Lung (tissue), 12 donors: ENCODE data around the gene ELF1. TPM values are rescaled to one million over a fixed set of nuclear protein-coding genes. Genes with fewer than 3 reads are reported as not detected.

Source experiments
- ATAC-seq: fragments of 200-7000 bp; cut with Tn5 transposase; one replicate; pipeline ENCODE4 v1.9.1; 2020; ENCODE audit warnings: moderate number of reproducible peaks; ENCODE audit not compliant: insufficient read depth, low FRiP score
- DNase-seq, 3 donors: peaks; one replicate each; pipeline ENCODE4 v3.0.0-alpha.2; 2013 to 2017
- H3K27ac ChIP-seq, 2 donors: one replicate each; pipeline ENCODE4 v1.5.1; 2013; ENCODE audit warnings: mild to moderate bottlenecking in 2 of 2, moderate library complexity in 2 of 2, control low read depth in 1 of 2, inconsistent platforms in 1 of 2, low read depth in 1 of 2, low read length in 1 of 2
- H3K27me3 ChIP-seq, 3 donors: one replicate each; pipeline ENCODE4 v1.5.1; 2013; ENCODE audit warnings: low read length in 2 of 3; ENCODE audit not compliant: control insufficient read depth in 3 of 3, insufficient read depth in 3 of 3
- H3K36me3 ChIP-seq, 4 donors: one replicate each; pipeline ENCODE4 v1.5.1; 2013; ENCODE audit warnings: low read length in 4 of 4, mild to moderate bottlenecking in 1 of 4, moderate library complexity in 1 of 4; ENCODE audit not compliant: control insufficient read depth in 4 of 4, insufficient read depth in 4 of 4
- H3K4me1 ChIP-seq, 5 donors: one replicate each; pipeline ENCODE4 v1.5.1; 2013; ENCODE audit warnings: low read length in 5 of 5, mild to moderate bottlenecking in 2 of 5, moderate library complexity in 1 of 5; ENCODE audit not compliant: control insufficient read depth in 5 of 5, insufficient read depth in 5 of 5
- H3K4me3 ChIP-seq: one replicate; pipeline ENCODE4 v1.5.1; 2013; ENCODE audit warnings: mild to moderate bottlenecking, control low read depth, moderate library complexity
- H3K9ac ChIP-seq, 2 donors: one replicate each; pipeline ENCODE4 v1.5.1; 2013; ENCODE audit warnings: low read length in 2 of 2, control low read depth in 1 of 2; ENCODE audit not compliant: insufficient read depth in 1 of 2
- H3K9me3 ChIP-seq, 4 donors: one replicate each; pipeline ENCODE4 v1.5.1; 2013; ENCODE audit warnings: low read length in 3 of 4, mild to moderate bottlenecking in 1 of 4, moderate library complexity in 1 of 4; ENCODE audit not compliant: control insufficient read depth in 4 of 4, insufficient read depth in 3 of 4
- CTCF ChIP-seq: IDR thresholded peaks from 2 replicates; pipeline ENCODE4 v1.5.1; 2012; ENCODE audit warnings: mild to moderate bottlenecking; ENCODE audit errors: control extremely low read depth, extremely low read depth
- whole genome bisulfite sequencing, 2 donors: extraction: QIAGEN DNeasy Blood & Tissue Kit; methylation state at CpG; one replicate each; pipeline ENCODE4 v1.1.7; 2013; 5-methylcytosine and 5-hydroxymethylcytosine counted together
- polyA plus RNA-seq, 2 donors: library from polyadenylated mRNA; stranded (reverse); fragments of 200-250 nt; gene quantifications; one replicate each; pipeline ENCODE4 v1.2.1, GENCODE V29; 2013
- total RNA-seq, 2 donors: library from RNA; depleted of rRNA in 1 of 2; stranded (reverse); fragments of >200 nt in 1 of 2; gene quantifications; one replicate each; pipeline ENCODE4 v1.2.1, GENCODE V29; 2014 to 2021
- donor health status: control.
- donor health status: control.
- donor health status: Bipolar disorder and iron deficiency.
- donor health status: healthy.
- donor health status: DM: yes; HTN: yes; CAD: no.

Gene ELF1
- total and polyA plus RNA-seq, 4 donors: 10.8 to 107 (median 63.6) TPM

- DNase-seq (peak; percentile 28 to 83 (median 81)), ATAC-seq (peak; percentile 67)
- Histone ChIP-seq H3K27ac (no peak overlapping the region), H3K36me3 (no peaks in the 10 kb centered on the region), H3K4me3 (no peak overlapping the region), H3K27me3 (no peaks in the 10 kb centered on the region), H3K9ac (peak overlapping the region in 1 of 2 donors; percentile 61), H3K4me1 (peaks cover 3 to 24% (median 10%) of the 10 kb centered on the region in 5 donors), H3K9me3 (no peaks in the 10 kb centered on the region)
- WGBS, 2 donors: 1 to 3% methylated on average over 3 of the region's 3 CpGs
- no peak for TF ChIP-seq CTCF
Measured at GRCh38 chr13:40982772-40983171, 36.3 kb downstream of the ELF1 start.

DNA sequence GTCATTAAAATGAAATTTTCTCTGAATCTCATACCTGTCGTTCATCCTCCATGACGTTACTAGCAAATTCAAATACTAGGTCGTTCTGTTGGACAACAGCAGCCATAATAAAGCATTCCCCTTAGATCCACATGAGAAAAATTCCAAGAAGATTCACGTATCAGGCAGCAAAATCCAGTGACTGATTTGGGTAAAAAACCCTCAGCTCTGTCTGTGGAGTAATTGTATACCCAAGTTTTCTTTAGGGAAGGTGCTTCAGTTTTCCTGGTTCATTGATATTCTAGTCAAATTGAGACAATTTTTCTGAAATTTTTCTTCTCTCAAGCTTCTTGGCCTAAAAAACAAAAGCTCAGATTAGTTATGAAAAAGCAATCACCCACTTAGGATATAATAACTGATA is 37.2 kb downstream of the ELF1 start:
- Histone ChIP-seq H3K9ac (peak overlapping the region in 1 of 2 donors; percentile 61), H3K36me3 (no peaks in the 10 kb centered on the region), H3K27ac (peak overlapping the region in 1 of 2 donors; percentile 53), H3K4me3 (no peak overlapping the region), H3K9me3 (no peaks in the 10 kb centered on the region), H3K4me1 (peaks cover 0 to 28% (median 10%) of the 10 kb centered on the region in 5 donors), H3K27me3 (no peaks in the 10 kb centered on the region)
- DNase-seq (no peak), ATAC-seq (no peak)
- TF ChIP-seq CTCF: no peak
- 13 to 39% methylated on average over 4 of the region's 4 CpGs for WGBS, 2 donors

DNA sequence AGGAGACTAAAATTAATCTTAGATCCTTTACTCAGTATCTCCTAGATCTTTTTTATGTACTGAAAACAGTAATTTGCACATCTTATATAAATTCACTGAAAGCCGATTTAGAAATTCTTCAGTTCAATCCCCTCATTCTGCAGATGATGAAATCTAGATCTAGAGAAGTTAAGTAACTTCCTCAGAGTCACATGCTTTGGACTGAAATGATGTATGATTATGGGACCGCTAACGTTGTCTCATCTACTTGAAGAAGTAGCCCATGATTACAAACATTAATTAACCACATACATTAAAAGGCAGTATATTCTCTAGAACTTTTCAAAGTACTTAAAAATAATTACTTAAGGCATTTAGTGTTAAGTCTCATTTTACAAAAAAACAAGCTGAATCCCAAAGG is 37.8 kb downstream of the ELF1 start:
- Histone ChIP-seq H3K27ac (peak overlapping the region in 1 of 2 donors; percentile 21), H3K9me3 (no peaks in the 10 kb centered on the region), H3K4me3 (no peak overlapping the region), H3K36me3 (no peaks in the 10 kb centered on the region), H3K9ac (no peak overlapping the region), H3K27me3 (no peaks in the 10 kb centered on the region), H3K4me1 (peaks cover 3 to 30% (median 7%) of the 10 kb centered on the region in 5 donors)
- no peak for TF ChIP-seq CTCF
- 5 to 19% methylated on average over 3 of the region's 3 CpGs for WGBS, 2 donors
- DNase-seq (peak in 2 of 3 donors; percentile 37 to 42), ATAC-seq (no peak)

DNA sequence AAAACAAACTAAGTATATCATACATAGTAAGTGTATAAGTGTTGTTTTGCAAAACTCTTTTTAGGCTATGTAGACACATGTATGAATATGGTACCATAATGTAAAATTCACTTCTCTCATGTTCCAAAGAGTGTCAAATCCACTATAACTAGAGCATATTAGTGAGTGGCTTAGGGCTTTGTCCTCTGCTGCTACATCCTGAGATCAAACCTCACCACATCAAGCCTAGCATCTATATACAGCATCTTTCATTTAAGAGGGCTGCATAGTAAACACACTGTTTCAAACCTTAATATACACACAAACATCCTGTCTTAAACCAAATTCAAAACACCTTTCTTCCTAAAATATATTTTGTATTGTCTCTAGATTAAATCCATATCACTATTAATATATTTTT is 38.7 kb downstream of the ELF1 start:
- no peak for TF ChIP-seq CTCF
- Histone ChIP-seq H3K9me3 (no peaks in the 10 kb centered on the region), H3K4me3 (no peak overlapping the region), H3K27ac (no peak overlapping the region), H3K4me1 (peaks cover under 1 to 28% (median 4%) of the 10 kb centered on the region in 5 donors), H3K27me3 (no peaks in the 10 kb centered on the region), H3K36me3 (no peaks in the 10 kb centered on the region), H3K9ac (no peak overlapping the region)
- ATAC-seq (no peak), DNase-seq (no peak)
